GM12878 (cell line): ENCODE data around the gene STX16. TPM values are rescaled to one million over a fixed set of nuclear protein-coding genes. Genes with fewer than 3 reads are reported as not detected.

ENCODE experiments used
- ATAC-seq: fragments of 200-7000 bp; cut with Tn5 transposase; 3 replicates; pipeline ENCODE4 v1.9.1; 2020; ENCODE audit warnings: mild to moderate bottlenecking, moderate library complexity
- BruUV-seq: library from RNA; stranded (reverse); fragments of 400-500 nt; replicated peaks from 2 replicates; lab custom pipeline; 2021; lab: Mats Ljungman, UMichigan
- CTCF ChIA-PET: fragments of 300-600 bp; sonication (Branson Sonifier 250); formaldehyde crosslinking; extraction: SDS; loops from one replicate; lab custom pipeline; 2021; ENCODE audit warnings: inconsistent platforms; lab: Yijun Ruan, JAX
- POLR2A ChIA-PET: fragments of 350-600 bp; formaldehyde crosslinking; extraction: SDS; loops from one replicate; lab custom pipeline; 2021; ENCODE audit warnings: inconsistent platforms; lab: Charles Lee
- RAD21 ChIA-PET: fragments of 300-600 bp; sonication (Branson Sonifier 250); formaldehyde crosslinking; loops from one replicate; lab custom pipeline; 2023; ENCODE audit warnings: antibody characterized with exemption; ENCODE audit not compliant: unreplicated experiment; lab: Charles Lee
- SMC1A ChIA-PET: fragments of 300-600 bp; sonication (Branson Sonifier 250); formaldehyde crosslinking; loops from one replicate; lab custom pipeline; 2023; ENCODE audit not compliant: unreplicated experiment, uncharacterized antibody; lab: Charles Lee
- DNase-seq: peaks from one replicate; pipeline ENCODE4 v3.0.0-alpha.2; 2011; ENCODE audit warnings: low read depth, low spot score
- FAIRE-seq: peaks from 3 replicates; lab custom pipeline; 2011; peaks lifted over from hg19 to GRCh38; lab: Jason Lieb, UNC
- H2AFZ ChIP-seq: 2 replicates; pipeline ENCODE4 v1.6.0; 2011; ENCODE audit warnings: low read depth, low read length, control low read depth; ENCODE audit not compliant: control insufficient read depth
- H3K27ac ChIP-seq: 2 replicates; pipeline ENCODE4 v1.5.1; 2011; ENCODE audit warnings: control low read depth; ENCODE audit not compliant: control insufficient read depth, insufficient read depth
- H3K27me3 ChIP-seq, 2 experiments: replicated peaks in 1 of 2; 2 replicates each; pipeline versions ENCODE4 v1.6.0 to v1.6.1; 2011; ENCODE audit warnings: low read length in 1 of 2; ENCODE audit not compliant: control insufficient read depth in 2 of 2, insufficient read depth in 2 of 2
- H3K36me3 ChIP-seq, 2 experiments: 2 replicates each; pipeline ENCODE4 v1.5.1; 2011; ENCODE audit warnings: low read length in 1 of 2; ENCODE audit not compliant: control insufficient read depth in 2 of 2, insufficient read depth in 2 of 2
- H3K4me1 ChIP-seq: 2 replicates; pipeline ENCODE4 v1.6.1; 2011; ENCODE audit warnings: mild to moderate bottlenecking, low read length, moderate library complexity, mixed read lengths; ENCODE audit not compliant: control insufficient read depth, insufficient read depth
- H3K4me2 ChIP-seq: 2 replicates; pipeline ENCODE4 v1.6.0; 2011; ENCODE audit warnings: control low read depth; ENCODE audit not compliant: control insufficient read depth, insufficient read depth
- H3K4me3 ChIP-seq: fragments of 200-600 bp; sonication (generic); 2 replicates; pipeline ENCODE4 v1.5.1; 2016
- H3K79me2 ChIP-seq: 2 replicates; pipeline ENCODE4 v1.6.0; 2011; ENCODE audit warnings: low read length; ENCODE audit not compliant: control insufficient read depth, insufficient read depth
- H3K9ac ChIP-seq: 2 replicates; pipeline ENCODE4 v1.8.0; 2011; ENCODE audit warnings: low read length, control low read depth, mixed read lengths; ENCODE audit not compliant: control insufficient read depth, insufficient read depth
- H3K9me3 ChIP-seq: replicated peaks from 3 replicates; pipeline ENCODE4 v1.5.1; 2011; ENCODE audit warnings: mild to moderate bottlenecking, low read length; ENCODE audit not compliant: control insufficient read depth, insufficient read depth
- H4K20me1 ChIP-seq: 2 replicates; pipeline ENCODE4 v1.6.0; 2011; ENCODE audit not compliant: control insufficient read depth, insufficient read depth
- CBX5 ChIP-seq: sonication (generic); IDR thresholded peaks from 2 replicates; pipeline ENCODE4 v1.6.1; 2016; ENCODE audit warnings: low read depth, moderate library complexity, mild to moderate bottlenecking, inconsistent platforms
- CUX1 ChIP-seq: IDR thresholded peaks from 2 replicates; pipeline ENCODE4 v1.6.1; 2012; ENCODE audit warnings: improper control_type of control experiment, low read depth, low read length; ENCODE audit not compliant: insufficient replicate concordance
- EZH2 ChIP-seq: IDR thresholded peaks from 2 replicates; pipeline ENCODE4 v1.6.1; 2012; ENCODE audit warnings: low read depth, mild to moderate bottlenecking, control low read depth, inconsistent platforms, low read length, borderline replicate concordance; ENCODE audit not compliant: control insufficient read depth
- FOXM1 ChIP-seq: IDR thresholded peaks from 2 replicates; pipeline ENCODE4 v1.6.1; 2012; ENCODE audit warnings: low read depth, mild to moderate bottlenecking, inconsistent platforms, low read length, moderate library complexity
- HCFC1 ChIP-seq: fragments of 150-350 bp; IDR thresholded peaks from 2 replicates; pipeline ENCODE4 v1.6.1; 2014; ENCODE audit warnings: low read length
- LARP7 ChIP-seq: fragments of 450-650 bp; IDR thresholded peaks from 2 replicates; pipeline ENCODE4 v1.6.1; 2017; ENCODE audit warnings: mild to moderate bottlenecking
- NR2F1 ChIP-seq: fragments of 450-650 bp; conservative IDR thresholded peaks from 2 replicates; pipeline ENCODE4 v1.6.1; 2017; ENCODE audit warnings: mild to moderate bottlenecking
- PAX8 ChIP-seq: fragments of 450-650 bp; IDR thresholded peaks from 2 replicates; pipeline ENCODE4 v1.6.1; 2017; ENCODE audit warnings: mild to moderate bottlenecking, moderate library complexity
- SMC3 ChIP-seq: IDR thresholded peaks from 2 replicates; pipeline ENCODE4 v1.6.1; 2011; ENCODE audit warnings: low read length, improper control_type of control experiment, borderline replicate concordance
- SREBF1 ChIP-seq: IDR thresholded peaks from 2 replicates; pipeline ENCODE4 v1.6.1; 2012; ENCODE audit warnings: mild to moderate bottlenecking, low read length
- TARDBP ChIP-seq: IDR thresholded peaks from 2 replicates; pipeline ENCODE4 v1.6.1; 2016; ENCODE audit warnings: borderline replicate concordance
- ZBTB40 ChIP-seq: fragments of 450-650 bp; IDR thresholded peaks from 2 replicates; pipeline ENCODE4 v1.6.1; 2016; ENCODE audit warnings: mild to moderate bottlenecking, moderate library complexity, borderline replicate concordance
- ZNF207 ChIP-seq: fragments of 450-650 bp; IDR thresholded peaks from 2 replicates; pipeline ENCODE4 v1.6.1; 2014; ENCODE audit warnings: antibody characterized with exemption, mild to moderate bottlenecking, borderline replicate concordance
- ZNF384 ChIP-seq: IDR thresholded peaks from 2 replicates; pipeline ENCODE4 v1.6.1; 2012; ENCODE audit warnings: low read depth, mild to moderate bottlenecking, low read length, improper control_type of control experiment, borderline replicate concordance
- WGBS: methylation state at CpG from one replicate; pipeline ENCODE4 v1.1.6; 2016; ENCODE audit warnings: low lambda C conversion rate; ENCODE audit not compliant: insufficient replicate concordance, insufficient coverage; ENCODE audit errors: missing lambda C conversion rate; 5-methylcytosine and 5-hydroxymethylcytosine counted together
- in situ Hi-C: fragments of 300-500 bp; cut with MboI; formaldehyde crosslinking; loops from 9 replicates; pipeline ENCODE4 v1.14.3; 2018; ENCODE audit warnings: mixed read lengths
- intact Hi-C: fragments of 100-400 bp; cut with micrococcal nuclease; formaldehyde crosslinking; loops from one replicate; pipeline ENCODE4 v1.14.2; 2022; ENCODE audit not compliant: unreplicated experiment
- polyA plus RNA-seq, 11 experiments: library from polyadenylated mRNA; depleted of rRNA in 4 of 11; unstranded in 6 of 11; stranded (reverse) in 5 of 11; fragments of >200 nt; fragmentation: Nextera tagmentation in 4 of 11; fragmentation: Illumina TruSeq in 1 of 11; extraction: Ambion mirVana in 4 of 11; extraction: Trizol in 1 of 11; gene quantifications; 1 replicate in 1 of 11; 2 replicates in 10 of 11; pipeline versions ENCODE4 v1.2.1 to v1.2.3, GENCODE V29; 2011 to 2016; ENCODE audit warnings: inconsistent platforms in 2 of 11, missing spikeins in 2 of 11, low read depth in 1 of 11
- total RNA-seq, 4 experiments: library from RNA; depleted of rRNA in 3 of 4; stranded (reverse); fragments of >200 nt in 3 of 4; fragmentation: Illumina TruSeq in 1 of 4; extraction: Trizol in 1 of 4; gene quantifications; 2 replicates each; pipeline versions ENCODE4 v1.2.1 to v1.2.3, GENCODE V29; 2013 to 2021

Gene STX16
- total and polyA plus RNA-seq, 10 of the 15 experiments (the other 5 are each of a cell fraction or from before 2014, with no cell fraction given): 6.3 to 68.4 (median 35.8) TPM

- no peak overlapping the region for H3K4me3 ChIP-seq
- intact Hi-C loops: no loop called here
- DNase-seq (no peak), ATAC-seq (no peak), FAIRE-seq (no peak)
- no peaks in the 10 kb centered on the region for H3K79me2 ChIP-seq
- ChIA-PET RAD21 (no interaction called here), POLR2A (no interaction called here), SMC1A (interaction anchor here (0.7 kb wide), 1 partner anchor 48 kb away, joined by 3 read pairs; no protein-coding TSS in a partner anchor), CTCF (no interaction called here)
- no peak overlapping the region for H2AFZ ChIP-seq
- no peak overlapping the region for H3K4me2 ChIP-seq
- in situ Hi-C loops: no loop called here
- no peaks in the 10 kb centered on the region for H3K36me3 ChIP-seq
- no peaks in the 10 kb centered on the region for H3K4me1 ChIP-seq
- H3K9me3 ChIP-seq: no peaks in the 10 kb centered on the region
- no peaks in the 10 kb centered on the region for H4K20me1 ChIP-seq
- WGBS: 61% methylated on average over 2 of the region's 2 CpGs
- H3K9ac ChIP-seq: no peak overlapping the region
- H3K27me3 ChIP-seq: peaks cover 0 to 4% of the 10 kb centered on the region in 2 experiments; a peak in 3 of 4 replicates
- no TSS peak for BruUV-seq
- no peak overlapping the region for H3K27ac ChIP-seq
- TF ChIP-seq ZNF207 (no peak), TARDBP (no peak), PAX8 (no peak), NR2F1 (no peak), SREBF1 (no peak), EZH2 (no peak), FOXM1 (no peak), LARP7 (no peak), HCFC1 (no peak), ZNF384 (no peak), CUX1 (no peak), CBX5 (no peak), ZBTB40 (no peak), SMC3 (no peak)
These were observed 47.4 kb upstream of the STX16 start for GRCh38 chr20:58603721-58604120.
